Left ventricle myocardium inferior (tissue), 1 donor: ENCODE results near the gene LITAFD. TPM values are rescaled to one million over a fixed set of nuclear protein-coding genes. Genes with fewer than 3 reads are reported as not detected.

Source experiments
- DNase-seq: peaks from one replicate; pipeline ENCODE4 v3.0.0-alpha.2; 2020
- H3K27ac ChIP-seq: fragments of 200-600 bp; replicated peaks from 2 replicates; pipeline ENCODE4 v1.8.0; 2021
- H3K27me3 ChIP-seq: fragments of 200-600 bp; 2 replicates; pipeline ENCODE4 v1.8.0; 2021; ENCODE audit warnings: low read depth
- H3K36me3 ChIP-seq: fragments of 200-600 bp; 2 replicates; pipeline ENCODE4 v1.8.0; 2021
- H3K4me1 ChIP-seq: fragments of 200-600 bp; 2 replicates; pipeline ENCODE4 v1.8.0; 2021
- H3K4me3 ChIP-seq: fragments of 200-600 bp; 2 replicates; pipeline ENCODE4 v1.8.0; 2021; ENCODE audit warnings: mild to moderate bottlenecking, moderate library complexity
- H3K9me3 ChIP-seq: fragments of 200-600 bp; replicated peaks from 2 replicates; pipeline ENCODE4 v1.8.0; 2021
- CTCF ChIP-seq: fragments of 200-600 bp; IDR thresholded peaks from 2 replicates; pipeline ENCODE4 v1.8.0; 2021; ENCODE audit warnings: antibody characterized with exemption, mild to moderate bottlenecking, borderline replicate concordance
- intact Hi-C: fragments of 100-400 bp; cut with micrococcal nuclease; formaldehyde crosslinking; loops from one replicate; pipeline ENCODE4 v1.11.0; 2022
- total RNA-seq: library from RNA; stranded (reverse); fragmentation: NEBNext Ultra II Directional; extraction: Animal tissue kit (Norgen Biotek cat#: 25700); gene quantifications from one replicate; pipeline ENCODE4 v1.2.1, GENCODE V29; 2021
- donor health status: DM: no; HTN: yes; CAD: no; lungs with severe emphysema.

LITAFD gene
- total RNA-seq, 1 donor from 2014 or later: not detected

DNA sequence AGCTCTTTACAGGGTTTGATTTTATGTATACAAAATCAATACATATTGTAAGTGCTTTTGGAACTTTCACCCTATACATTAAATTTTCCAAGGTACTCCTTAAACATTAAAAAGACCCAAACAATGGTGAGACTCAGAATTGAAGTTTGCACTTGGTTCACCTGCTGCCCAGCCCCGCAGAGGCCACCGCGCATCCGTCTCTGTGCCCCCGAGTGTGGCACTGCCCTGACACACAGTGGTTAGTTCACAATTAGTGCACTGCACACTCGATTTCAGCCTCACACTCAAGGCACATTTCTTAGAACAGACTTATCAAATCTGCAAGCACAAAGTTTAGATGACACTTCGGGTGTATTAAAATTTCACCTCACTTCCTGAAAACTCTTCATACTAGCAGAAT, 43.3 kb downstream of the LITAFD start:
- peaks cover 57% of the 10 kb centered on the region for H3K36me3 ChIP-seq
- H3K4me3 ChIP-seq: no peak overlapping the region
- no peaks in the 10 kb centered on the region for H3K9me3 ChIP-seq
- H3K4me1 ChIP-seq: peaks cover 60% of the 10 kb centered on the region
- H3K27me3 ChIP-seq: no peaks in the 10 kb centered on the region
- DNase-seq: no peak
- no peak for TF ChIP-seq CTCF
- intact Hi-C loops: no loop called here
- H3K27ac ChIP-seq: no peak overlapping the region

DNA sequence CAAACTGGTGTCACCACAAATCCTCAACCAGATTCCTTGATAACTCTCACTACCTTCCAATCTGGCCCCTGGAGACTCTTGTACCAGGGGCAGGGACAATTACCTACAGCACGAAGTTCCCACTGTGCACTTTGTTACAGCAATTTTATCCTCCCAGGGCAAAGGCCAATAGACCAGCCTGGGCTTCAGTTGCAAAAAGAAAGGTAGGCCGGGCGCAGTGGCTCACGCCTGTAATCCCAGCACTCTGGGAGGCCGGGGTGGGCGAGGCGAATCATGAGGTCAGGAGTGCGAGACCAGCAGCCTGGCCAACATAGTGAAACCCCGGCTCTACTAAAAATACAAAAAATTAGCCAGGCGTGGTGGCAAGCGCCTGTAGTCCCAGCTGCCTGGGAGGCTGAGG, 44.7 kb downstream of the LITAFD start:
- no peak for DNase-seq
- H3K4me1 ChIP-seq: peaks cover 73% of the 10 kb centered on the region
- no peak for TF ChIP-seq CTCF
- H3K27ac ChIP-seq: no peak overlapping the region
- peaks cover 43% of the 10 kb centered on the region for H3K36me3 ChIP-seq
- intact Hi-C loops: no loop called here
- no peaks in the 10 kb centered on the region for H3K27me3 ChIP-seq
- no peak overlapping the region for H3K4me3 ChIP-seq
- H3K9me3 ChIP-seq: no peaks in the 10 kb centered on the region

DNA sequence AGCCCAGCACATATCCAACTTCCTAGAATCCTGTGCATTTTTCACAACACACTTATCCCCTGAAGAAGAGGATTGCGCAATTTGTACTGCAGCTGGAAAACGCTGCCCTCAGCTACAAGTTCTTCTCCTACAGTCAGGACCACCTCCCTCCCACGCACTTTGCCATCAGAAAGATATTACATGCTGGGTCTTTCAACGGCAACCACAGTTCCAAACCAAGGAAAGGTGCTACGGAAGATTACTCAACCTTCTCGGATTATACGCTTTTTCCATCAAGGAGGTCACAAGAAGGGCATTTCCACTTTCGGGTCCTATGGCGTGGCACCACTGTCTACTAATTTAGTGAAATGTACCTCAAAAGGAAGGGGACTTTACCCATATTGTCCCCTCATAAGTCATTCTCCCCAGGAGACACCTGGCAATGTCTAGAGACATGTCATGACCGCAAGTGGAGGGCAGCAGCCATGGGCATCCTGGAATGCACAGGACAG, 46.4 kb downstream of the LITAFD start:
- H3K27ac ChIP-seq: peak overlapping the region; percentile 28
- intact Hi-C loops: no loop called here
- H3K27me3 ChIP-seq: no peaks in the 10 kb centered on the region
- peaks cover 68% of the 10 kb centered on the region for H3K4me1 ChIP-seq
- no peaks in the 10 kb centered on the region for H3K9me3 ChIP-seq
- peaks cover 27% of the 10 kb centered on the region for H3K36me3 ChIP-seq
- no peak for TF ChIP-seq CTCF
- DNase-seq: no peak
- H3K4me3 ChIP-seq: no peak overlapping the region

DNA sequence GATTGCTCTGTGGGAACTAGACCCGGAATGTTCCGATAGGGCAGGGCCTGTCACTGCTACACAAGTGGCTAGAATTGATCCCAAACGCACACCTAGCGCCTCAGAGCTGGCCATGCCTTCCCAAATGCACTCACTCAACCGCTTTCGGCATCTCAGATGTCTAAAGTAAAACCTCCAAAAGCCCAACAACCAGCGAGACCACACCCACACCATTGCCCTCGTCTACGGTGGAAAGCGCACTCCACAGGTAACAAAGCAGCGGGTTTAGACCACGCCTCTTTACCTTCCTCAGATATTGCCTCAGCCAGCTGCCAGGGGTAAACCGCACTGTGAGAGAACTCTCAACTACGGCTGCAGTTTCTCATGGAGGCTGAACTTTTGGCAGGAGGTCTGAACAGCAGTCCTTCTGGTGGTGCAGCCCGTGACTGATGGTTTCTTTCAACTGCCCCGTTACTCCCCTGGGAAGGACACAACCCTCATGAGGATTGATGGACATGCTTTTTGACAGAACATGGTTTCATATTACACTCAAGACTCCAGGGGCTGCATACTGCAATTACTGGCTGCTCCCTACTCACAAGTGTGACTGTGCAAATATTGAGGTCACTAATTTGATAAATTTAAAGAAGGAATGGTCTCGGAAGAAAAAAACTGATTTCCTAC, 47.1 kb downstream of the LITAFD start:
- Histone ChIP-seq H3K4me1 (peaks cover 62% of the 10 kb centered on the region), H3K27me3 (no peaks in the 10 kb centered on the region), H3K9me3 (no peaks in the 10 kb centered on the region), H3K27ac (peak overlapping the region; percentile 28), H3K4me3 (no peak overlapping the region), H3K36me3 (peaks cover 27% of the 10 kb centered on the region)
- no peak for DNase-seq
- no peak for TF ChIP-seq CTCF
- intact Hi-C loops: no loop called here

- Histone ChIP-seq H3K4me1 (peaks cover 75% of the 10 kb centered on the region), H3K27me3 (no peaks in the 10 kb centered on the region), H3K9me3 (no peaks in the 10 kb centered on the region), H3K36me3 (peaks cover 23% of the 10 kb centered on the region), H3K27ac (no peak overlapping the region), H3K4me3 (no peak overlapping the region)
- intact Hi-C loops: no loop called here
- peak; percentile 52 for DNase-seq
- TF ChIP-seq CTCF: no peak
Observed at GRCh38 chr16:8931859-8932258, 49.7 kb downstream of the LITAFD start.
